HepG2 (cell line): ENCODE results near the gene MBD3L3. TPM values are rescaled to one million over a fixed set of nuclear protein-coding genes. Genes with fewer than 3 reads are reported as not detected.
A peak's percentile ranks its signal among the peaks of the same experiment; 100 is the strongest.

Source experiments
- HNF1A ChIP-seq, 2 experiments: sonication (generic) in 1 of 2; formaldehyde crosslinking in 1 of 2; IDR thresholded peaks; 2 replicates each; pipeline versions ENCODE4 v1.4.0 to v1.6.1; 2016 to 2020; ENCODE audit warnings: borderline replicate concordance in 1 of 2, low read depth in 1 of 2, mild to moderate bottlenecking in 1 of 2, missing genetic modification reagents in 1 of 2
- KLF16 ChIP-seq, 2 experiments: sonication (generic) in 1 of 2; formaldehyde crosslinking in 1 of 2; IDR thresholded peaks; 2 replicates each; pipeline versions ENCODE4 v1.6.1 to v1.8.0; 2016 to 2023; ENCODE audit warnings: missing genetic modification reagents in 2 of 2, missing compliant biosample characterization in 1 of 2
- MTERF4 ChIP-seq: sonication (generic); formaldehyde crosslinking; IDR thresholded peaks from 2 replicates; pipeline ENCODE4 v1.8.0; 2023; ENCODE audit warnings: mild to moderate bottlenecking, missing genetic modification reagents
- ZNF24 ChIP-seq: fragments of 450-650 bp; IDR thresholded peaks from 2 replicates; pipeline ENCODE4 v1.6.1; 2017; ENCODE audit warnings: antibody characterized with exemption, mild to moderate bottlenecking
- ZNF607 ChIP-seq: sonication (generic); formaldehyde crosslinking; IDR thresholded peaks from 2 replicates; pipeline ENCODE4 v1.5.1; 2020; ENCODE audit warnings: missing genetic modification reagents, mild to moderate bottlenecking, borderline replicate concordance
- polyA plus RNA-seq, 8 experiments: library from polyadenylated mRNA; depleted of rRNA in 3 of 8; stranded (reverse) in 7 of 8; unstranded in 1 of 8; fragments of >200 nt; fragmentation: Illumina TruSeq in 4 of 8; extraction: Trizol in 4 of 8; gene quantifications; 2 replicates each; pipeline versions ENCODE4 v1.2.1 to v1.2.3, GENCODE V29; 2011 to 2016; ENCODE audit warnings: low read depth in 4 of 8, missing spikeins in 1 of 8, mixed read lengths in 1 of 8; ENCODE audit not compliant: insufficient read depth in 1 of 8
- total RNA-seq, 5 experiments: library from RNA; depleted of rRNA; stranded (reverse); fragments of >200 nt; fragmentation: Illumina TruSeq; extraction: Trizol; gene quantifications; 2 replicates each; pipeline ENCODE4 v1.2.3, GENCODE V29; 2016; ENCODE audit warnings: low read depth in 1 of 5
- TF ChIP-seq, protein P1 (sequence below): sonication (generic); formaldehyde crosslinking; IDR thresholded peaks from 2 replicates; pipeline ENCODE4 v1.5.0; 2020; ENCODE audit warnings: mild to moderate bottlenecking, missing genetic modification reagents, borderline replicate concordance
- TF ChIP-seq, protein P2 (sequence below): sonication (generic); formaldehyde crosslinking; IDR thresholded peaks from 2 replicates; pipeline ENCODE4 v1.4.0; 2020; ENCODE audit warnings: mild to moderate bottlenecking, missing genetic modification reagents, borderline replicate concordance
- TF ChIP-seq, protein P3 (sequence below): sonication (generic); formaldehyde crosslinking; IDR thresholded peaks from 2 replicates; pipeline ENCODE4 v1.5.0; 2020; ENCODE audit warnings: mild to moderate bottlenecking, missing genetic modification reagents

Gene MBD3L3
- total and polyA plus RNA-seq, 2 of the 13 experiments (the other 11 are each of a cell fraction or from before 2014, with no cell fraction given), result not detected

GRCh38 chr19:7101498-7102253 lies 43.2 kb upstream of the MBD3L3 start (continued):
- TF ChIP-seq HNF1A (IDR thresholded peaks at IDR 0.05; ENCODE audit: low read depth), result no peak
- TF ChIP-seq HNF1A (CRISPR knock-in tag; IDR thresholded peaks at IDR 0.05; ENCODE audit: borderline replicate concordance), result 0 out of 2 replicates have a peak, but pooled peaks have one; percentile 16
- TF ChIP-seq, protein P1, sequence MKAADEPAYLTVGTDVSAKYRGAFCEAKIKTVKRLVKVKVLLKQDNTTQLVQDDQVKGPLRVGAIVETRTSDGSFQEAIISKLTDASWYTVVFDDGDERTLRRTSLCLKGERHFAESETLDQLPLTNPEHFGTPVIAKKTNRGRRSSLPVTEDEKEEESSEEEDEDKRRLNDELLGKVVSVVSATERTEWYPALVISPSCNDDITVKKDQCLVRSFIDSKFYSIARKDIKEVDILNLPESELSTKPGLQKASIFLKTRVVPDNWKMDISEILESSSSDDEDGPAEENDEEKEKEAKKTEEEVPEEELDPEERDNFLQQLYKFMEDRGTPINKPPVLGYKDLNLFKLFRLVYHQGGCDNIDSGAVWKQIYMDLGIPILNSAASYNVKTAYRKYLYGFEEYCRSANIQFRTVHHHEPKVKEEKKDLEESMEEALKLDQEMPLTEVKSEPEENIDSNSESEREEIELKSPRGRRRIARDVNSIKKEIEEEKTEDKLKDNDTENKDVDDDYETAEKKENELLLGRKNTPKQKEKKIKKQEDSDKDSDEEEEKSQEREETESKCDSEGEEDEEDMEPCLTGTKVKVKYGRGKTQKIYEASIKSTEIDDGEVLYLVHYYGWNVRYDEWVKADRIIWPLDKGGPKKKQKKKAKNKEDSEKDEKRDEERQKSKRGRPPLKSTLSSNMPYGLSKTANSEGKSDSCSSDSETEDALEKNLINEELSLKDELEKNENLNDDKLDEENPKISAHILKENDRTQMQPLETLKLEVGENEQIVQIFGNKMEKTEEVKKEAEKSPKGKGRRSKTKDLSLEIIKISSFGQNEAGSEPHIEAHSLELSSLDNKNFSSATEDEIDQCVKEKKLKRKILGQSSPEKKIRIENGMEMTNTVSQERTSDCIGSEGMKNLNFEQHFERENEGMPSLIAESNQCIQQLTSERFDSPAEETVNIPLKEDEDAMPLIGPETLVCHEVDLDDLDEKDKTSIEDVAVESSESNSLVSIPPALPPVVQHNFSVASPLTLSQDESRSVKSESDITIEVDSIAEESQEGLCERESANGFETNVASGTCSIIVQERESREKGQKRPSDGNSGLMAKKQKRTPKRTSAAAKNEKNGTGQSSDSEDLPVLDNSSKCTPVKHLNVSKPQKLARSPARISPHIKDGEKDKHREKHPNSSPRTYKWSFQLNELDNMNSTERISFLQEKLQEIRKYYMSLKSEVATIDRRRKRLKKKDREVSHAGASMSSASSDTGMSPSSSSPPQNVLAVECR (CRISPR knock-in tag), result 0 out of 2 replicates have a peak, but pooled peaks have one; percentile 0
- TF ChIP-seq, protein P2, sequence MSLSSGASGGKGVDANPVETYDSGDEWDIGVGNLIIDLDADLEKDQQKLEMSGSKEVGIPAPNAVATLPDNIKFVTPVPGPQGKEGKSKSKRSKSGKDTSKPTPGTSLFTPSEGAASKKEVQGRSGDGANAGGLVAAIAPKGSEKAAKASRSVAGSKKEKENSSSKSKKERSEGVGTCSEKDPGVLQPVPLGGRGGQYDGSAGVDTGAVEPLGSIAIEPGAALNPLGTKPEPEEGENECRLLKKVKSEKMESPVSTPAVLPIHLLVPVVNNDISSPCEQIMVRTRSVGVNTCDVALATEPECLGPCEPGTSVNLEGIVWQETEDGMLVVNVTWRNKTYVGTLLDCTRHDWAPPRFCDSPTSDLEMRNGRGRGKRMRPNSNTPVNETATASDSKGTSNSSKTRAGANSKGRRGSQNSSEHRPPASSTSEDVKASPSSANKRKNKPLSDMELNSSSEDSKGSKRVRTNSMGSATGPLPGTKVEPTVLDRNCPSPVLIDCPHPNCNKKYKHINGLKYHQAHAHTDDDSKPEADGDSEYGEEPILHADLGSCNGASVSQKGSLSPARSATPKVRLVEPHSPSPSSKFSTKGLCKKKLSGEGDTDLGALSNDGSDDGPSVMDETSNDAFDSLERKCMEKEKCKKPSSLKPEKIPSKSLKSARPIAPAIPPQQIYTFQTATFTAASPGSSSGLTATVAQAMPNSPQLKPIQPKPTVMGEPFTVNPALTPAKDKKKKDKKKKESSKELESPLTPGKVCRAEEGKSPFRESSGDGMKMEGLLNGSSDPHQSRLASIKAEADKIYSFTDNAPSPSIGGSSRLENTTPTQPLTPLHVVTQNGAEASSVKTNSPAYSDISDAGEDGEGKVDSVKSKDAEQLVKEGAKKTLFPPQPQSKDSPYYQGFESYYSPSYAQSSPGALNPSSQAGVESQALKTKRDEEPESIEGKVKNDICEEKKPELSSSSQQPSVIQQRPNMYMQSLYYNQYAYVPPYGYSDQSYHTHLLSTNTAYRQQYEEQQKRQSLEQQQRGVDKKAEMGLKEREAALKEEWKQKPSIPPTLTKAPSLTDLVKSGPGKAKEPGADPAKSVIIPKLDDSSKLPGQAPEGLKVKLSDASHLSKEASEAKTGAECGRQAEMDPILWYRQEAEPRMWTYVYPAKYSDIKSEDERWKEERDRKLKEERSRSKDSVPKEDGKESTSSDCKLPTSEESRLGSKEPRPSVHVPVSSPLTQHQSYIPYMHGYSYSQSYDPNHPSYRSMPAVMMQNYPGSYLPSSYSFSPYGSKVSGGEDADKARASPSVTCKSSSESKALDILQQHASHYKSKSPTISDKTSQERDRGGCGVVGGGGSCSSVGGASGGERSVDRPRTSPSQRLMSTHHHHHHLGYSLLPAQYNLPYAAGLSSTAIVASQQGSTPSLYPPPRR, result 0 out of 2 replicates have a peak, but pooled peaks have one; percentile 28
- no peak for TF ChIP-seq ZNF607 (CRISPR knock-in tag)
- no peak for TF ChIP-seq ZNF24
- TF ChIP-seq KLF16 (CRISPR knock-in tag; IDR thresholded peaks at IDR 0.05), result 0 out of 4 replicates have a peak, but pooled peaks of 1 of the 2 experiments have one; percentile 11
- TF ChIP-seq, protein P3, sequence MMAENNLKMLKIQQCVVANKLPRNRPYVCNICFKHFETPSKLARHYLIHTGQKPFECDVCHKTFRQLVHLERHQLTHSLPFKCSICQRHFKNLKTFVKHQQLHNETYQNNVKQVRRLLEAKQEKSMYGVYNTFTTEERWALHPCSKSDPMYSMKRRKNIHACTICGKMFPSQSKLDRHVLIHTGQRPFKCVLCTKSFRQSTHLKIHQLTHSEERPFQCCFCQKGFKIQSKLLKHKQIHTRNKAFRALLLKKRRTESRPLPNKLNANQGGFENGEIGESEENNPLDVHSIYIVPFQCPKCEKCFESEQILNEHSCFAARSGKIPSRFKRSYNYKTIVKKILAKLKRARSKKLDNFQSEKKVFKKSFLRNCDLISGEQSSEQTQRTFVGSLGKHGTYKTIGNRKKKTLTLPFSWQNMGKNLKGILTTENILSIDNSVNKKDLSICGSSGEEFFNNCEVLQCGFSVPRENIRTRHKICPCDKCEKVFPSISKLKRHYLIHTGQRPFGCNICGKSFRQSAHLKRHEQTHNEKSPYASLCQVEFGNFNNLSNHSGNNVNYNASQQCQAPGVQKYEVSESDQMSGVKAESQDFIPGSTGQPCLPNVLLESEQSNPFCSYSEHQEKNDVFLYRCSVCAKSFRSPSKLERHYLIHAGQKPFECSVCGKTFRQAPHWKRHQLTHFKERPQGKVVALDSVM (CRISPR knock-in tag), result peak; percentile 14; the same call in 1 of the 2 replicates
- 0 out of 2 replicates have a peak, but pooled peaks have one; percentile 40 for TF ChIP-seq MTERF4
